Activated CD8-positive, alpha-beta T cell treated with anti-CD3 and anti-CD28 coated beads for 36 hours (primary cell): ENCODE measurements around the gene NECAB2. TPM values are rescaled to one million over a fixed set of nuclear protein-coding genes. Genes with fewer than 3 reads are reported as not detected.

Experiments used
- ATAC-seq: fragments of 200-7000 bp; cut with Tn5 transposase; one replicate; pipeline ENCODE4 v1.10.0; 2021; ENCODE audit warnings: mild to moderate bottlenecking, moderate library complexity
- CTCF ChIA-PET: fragments of 350-600 bp; sonication (Branson Sonifier 250); formaldehyde crosslinking; loops from one replicate; lab custom pipeline; 2021; ENCODE audit warnings: antibody characterized with exemption; lab: Charles Lee
- POLR2A ChIA-PET: fragments of 350-600 bp; sonication (Branson Sonifier 250); formaldehyde crosslinking; loops from one replicate; lab custom pipeline; 2021; ENCODE audit warnings: antibody characterized with exemption; lab: Charles Lee
- DNase-seq: peaks from one replicate; pipeline ENCODE4 v3.0.0-alpha.2; 2020
- H3K27ac Mint-ChIP-seq: one replicate; pipeline ENCODE4 v1.8.0; 2021; ENCODE audit warnings: mild to moderate bottlenecking, mixed read lengths
- H3K27me3 Mint-ChIP-seq: one replicate; pipeline ENCODE4 v1.8.0; 2021; ENCODE audit warnings: mixed read lengths
- H3K36me3 Mint-ChIP-seq: one replicate; pipeline ENCODE4 v1.8.0; 2021; ENCODE audit warnings: low read depth, mixed read lengths
- H3K4me1 Mint-ChIP-seq: one replicate; pipeline ENCODE4 v1.8.0; 2021; ENCODE audit warnings: low read depth, mixed read lengths
- H3K4me3 Mint-ChIP-seq: one replicate; pipeline ENCODE4 v1.8.0; 2021; ENCODE audit warnings: mild to moderate bottlenecking, moderate library complexity, mixed read lengths
- H3K9me3 Mint-ChIP-seq: one replicate; pipeline ENCODE4 v1.8.0; 2021; ENCODE audit warnings: mixed read lengths
- CTCF ChIP-seq: fragments of 200-600 bp; IDR thresholded peaks from one replicate; pipeline ENCODE4 v1.8.0; 2022; ENCODE audit warnings: antibody characterized with exemption, mild to moderate bottlenecking
- intact Hi-C: fragments of 100-400 bp; cut with micrococcal nuclease; formaldehyde crosslinking; loops from one replicate; pipeline ENCODE4 v1.10.0; 2022
- total RNA-seq, 2 experiments: library from RNA; stranded (reverse); gene quantifications; one replicate each; pipeline ENCODE4 v1.2.3, GENCODE V29; 2021

The NECAB2 gene
- total RNA-seq, 2 experiments from 2014 or later, result not detected

GRCh38 chr16:84049403-84050060, 81.5 kb downstream of the NECAB2 start:
- CTCF ChIA-PET, result no interaction called here
- no peak overlapping the region for H3K4me3 Mint-ChIP-seq
- H3K36me3 Mint-ChIP-seq, result peaks cover 15% of the 10 kb centered on the region

GRCh38 chr16:84050316-84050715, 82.3 kb downstream of the NECAB2 start:
- H3K36me3 Mint-ChIP-seq, result peaks cover 15% of the 10 kb centered on the region
- intact Hi-C loops, result no loop called here
- DNase-seq (no peak), ATAC-seq (no peak)
- no peaks in the 10 kb centered on the region for H3K27me3 Mint-ChIP-seq
- ChIA-PET POLR2A (interaction anchor here (0.6 kb wide), 1 partner anchor 44 kb away, joined by 3 read pairs; no protein-coding TSS in a partner anchor), CTCF (no interaction called here)
- TF ChIP-seq CTCF, result no peak
- no peaks in the 10 kb centered on the region for H3K9me3 Mint-ChIP-seq
- no peaks in the 10 kb centered on the region for H3K4me1 Mint-ChIP-seq
- no peak overlapping the region for H3K27ac Mint-ChIP-seq
- H3K4me3 Mint-ChIP-seq, result no peak overlapping the region

More at GRCh38 chr16:84049403-84050060, 81.5 kb downstream of the NECAB2 start:
- Mint-ChIP-seq H3K9me3 (no peaks in the 10 kb centered on the region), H3K4me1 (no peaks in the 10 kb centered on the region), H3K27ac (no peak overlapping the region), H3K27me3 (peaks cover 1% of the 10 kb centered on the region)
- DNase-seq (no peak), ATAC-seq (no peak)
- POLR2A ChIA-PET, result interaction anchor here (0.6 kb wide), 1 partner anchor 45 kb away, joined by 3 read pairs; no protein-coding TSS in a partner anchor
- intact Hi-C loops, result no loop called here
- no peak for TF ChIP-seq CTCF

- CTCF ChIA-PET, result no interaction called here
- intact Hi-C loops, result no loop called here
- no peak overlapping the region for H3K27ac Mint-ChIP-seq
- no peaks in the 10 kb centered on the region for H3K9me3 Mint-ChIP-seq
- H3K4me1 Mint-ChIP-seq, result no peaks in the 10 kb centered on the region
- DNase-seq (no peak), ATAC-seq (no peak)
- TF ChIP-seq CTCF, result no peak
- peaks cover 18% of the 10 kb centered on the region for H3K36me3 Mint-ChIP-seq
- H3K4me3 Mint-ChIP-seq, result no peak overlapping the region
- H3K27me3 Mint-ChIP-seq, result no peaks in the 10 kb centered on the region
- POLR2A ChIA-PET, result interaction anchor here (0.7 kb wide), 1 partner anchor 1253 kb away, joined by 3 read pairs; no protein-coding TSS in a partner anchor
These were observed 84.1 kb downstream of the NECAB2 start for GRCh38 chr16:84052071-84052622.

Other genes with a start within 250 kb of the NECAB2 start
- 10 to 100 TPM; 68.2 to 71.8 TPM for gene HSBP1, start 160.3 kb upstream of the NECAB2 start, total RNA-seq
- gene MLYCD, start 69.1 kb upstream of the NECAB2 start, total RNA-seq, result 1 to 10 TPM; 3.5 to 3.7 TPM
- under 1 TPM; 0.56 to 0.67 TPM for gene OSGIN1, start 15.0 kb upstream of the NECAB2 start, total RNA-seq
- gene SLC38A8, start 74.6 kb downstream of the NECAB2 start, total RNA-seq, result not detected
- gene MBTPS1, start 148.7 kb downstream of the NECAB2 start, total RNA-seq, result 10 to 100 TPM; 31.5 to 31.7 TPM
- gene HSDL1, start 176.9 kb downstream of the NECAB2 start, total RNA-seq, result 10 to 100 TPM; 11.1 to 11.8 TPM
- not detected for gene DNAAF1, start 177.1 kb downstream of the NECAB2 start, total RNA-seq
- 10 to 100 TPM; 59.3 to 62.6 TPM for gene TAF1C, start 218.8 kb downstream of the NECAB2 start, total RNA-seq
- under 1 TPM; 0.16 to 0.63 TPM for gene ADAD2, start 222.9 kb downstream of the NECAB2 start, total RNA-seq